Choroid plexus epithelial cell (primary cell): ENCODE results near the gene ATP13A3.
A peak's percentile ranks its signal among the peaks of the same experiment; 100 is the strongest.

Experiments
- DNase-seq: peaks from one replicate; pipeline ENCODE4 v3.0.0-alpha.2; 2010; ENCODE audit warnings: low read depth
- H3K4me3 ChIP-seq: 2 replicates; pipeline ENCODE4 v1.5.1; 2011; ENCODE audit warnings: low read depth, mild to moderate bottlenecking, control low read depth, low read length, moderate library complexity
- CTCF ChIP-seq: conservative IDR thresholded peaks from 2 replicates; pipeline ENCODE4 v1.5.1; 2011; ENCODE audit warnings: low read depth, mild to moderate bottlenecking, control low read depth, inconsistent platforms, low read length, moderate library complexity

ATP13A3 gene

GRCh38 chr3:194396859-194397756 lies 89.7 kb downstream of the ATP13A3 start:
- no peak overlapping the region for H3K4me3 ChIP-seq
- TF ChIP-seq CTCF: no peak
- peak; percentile 55 for DNase-seq

GRCh38 chr3:194396539-194396858 lies 90.3 kb downstream of the ATP13A3 start:
- no peak overlapping the region for H3K4me3 ChIP-seq
- no peak for DNase-seq
- TF ChIP-seq CTCF: no peak

GRCh38 chr3:194395778-194396538 lies 90.8 kb downstream of the ATP13A3 start:
- no peak for TF ChIP-seq CTCF
- peak; percentile 31 for DNase-seq
- no peak overlapping the region for H3K4me3 ChIP-seq

- TF ChIP-seq CTCF: no peak
- H3K4me3 ChIP-seq: no peak overlapping the region
- peak; percentile 20 for DNase-seq
Measured at GRCh38 chr3:194395212-194395611, 91.6 kb downstream of the ATP13A3 start.

GRCh38 chr3:194392576-194392975 lies 94.2 kb downstream of the ATP13A3 start:
- no peak overlapping the region for H3K4me3 ChIP-seq
- DNase-seq: no peak
- TF ChIP-seq CTCF: no peak

GRCh38 chr3:194390835-194391234 lies 96.0 kb downstream of the ATP13A3 start:
- no peak for DNase-seq
- H3K4me3 ChIP-seq: no peak overlapping the region
- no peak for TF ChIP-seq CTCF
